ENCODE data around the gene BCL2. TPM values are rescaled to one million over a fixed set of nuclear protein-coding genes. Genes with fewer than 3 reads are reported as not detected.

Gene BCL2
- total and polyA plus RNA-seq, 4 donors, result 2.6 to 25.4 (median 14.0) TPM

- Histone ChIP-seq H3K27me3 (ENCODE audit: control insufficient read depth in 1 of 2, insufficient read depth in 2 of 2, low read length in 1 of 2) (no peaks in the 10 kb centered on the region), H3K4me3 (ENCODE audit: low read length in 2 of 2) (no peak overlapping the region), H3K27ac (ENCODE audit: low read depth in 1 of 2, low read length in 2 of 2) (no peak overlapping the region), H3K4me1 (ENCODE audit: control insufficient read depth in 1 of 2, insufficient read depth in 2 of 2, low read length in 2 of 2) (peaks cover 1 to 6% of the 10 kb centered on the region in 2 donors), H3K9me3 (ENCODE audit: control insufficient read depth, low read length) (no peaks in the 10 kb centered on the region), H3K36me3 (ENCODE audit: control insufficient read depth in 1 of 2, insufficient read depth in 2 of 2, low read length in 1 of 2) (no peaks in the 10 kb centered on the region)
- 69 to 81% methylated on average over 7 of the region's 7 CpGs for WGBS, 2 donors
- ATAC-seq (ENCODE audit: low FRiP score) (no peak), DNase-seq (no peak)
- intact Hi-C loops (cut with DNase I), result loop anchor here (5.0 kb wide), 3 partner anchors 60 to 115 kb away; no protein-coding TSS in a partner anchor
These were observed 172.7 kb downstream of the BCL2 start for GRCh38 chr18:63146828-63147409.

DNA sequence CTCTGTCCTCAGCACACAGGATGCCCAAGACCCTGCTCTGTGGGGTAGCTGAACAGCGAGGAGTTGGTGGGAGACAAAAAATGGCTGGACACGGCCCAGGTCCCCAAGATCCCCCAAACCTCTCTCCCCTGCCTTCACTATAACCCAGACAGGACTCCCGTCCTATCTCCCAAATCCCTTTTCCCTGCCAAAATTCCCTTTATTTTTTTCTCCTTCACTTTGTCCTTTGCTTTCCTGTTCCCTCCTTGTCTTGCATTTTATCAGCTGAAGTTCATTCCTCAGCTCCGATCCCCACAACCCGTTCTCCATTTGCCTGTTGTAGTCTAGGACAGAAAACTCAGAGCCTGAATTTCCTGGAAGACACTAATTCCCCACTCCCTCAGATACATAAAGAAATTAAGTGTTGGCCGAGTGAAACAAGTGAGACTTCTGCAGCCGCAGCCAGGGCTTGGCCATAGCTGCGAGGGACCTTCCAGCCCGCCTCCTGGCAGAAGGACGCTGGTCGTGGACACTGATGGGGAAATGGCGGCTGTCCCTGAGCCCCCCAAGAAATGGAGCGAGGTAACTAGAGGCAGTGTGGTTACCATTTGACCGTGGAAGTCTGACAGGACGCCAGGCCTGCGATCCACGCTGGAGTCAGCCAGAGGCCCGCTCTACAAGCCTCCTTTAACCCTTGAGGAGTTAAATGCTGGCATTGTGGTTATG is 173.6 kb downstream of the BCL2 start:
- DNase-seq (no peak), ATAC-seq (ENCODE audit: low FRiP score) (peak; percentile 44)
- Histone ChIP-seq H3K9me3 (ENCODE audit: control insufficient read depth, low read length) (no peaks in the 10 kb centered on the region), H3K36me3 (ENCODE audit: control insufficient read depth in 1 of 2, insufficient read depth in 2 of 2, low read length in 1 of 2) (no peaks in the 10 kb centered on the region), H3K4me1 (ENCODE audit: control insufficient read depth in 1 of 2, insufficient read depth in 2 of 2, low read length in 2 of 2) (peaks cover 1 to 3% of the 10 kb centered on the region in 2 donors), H3K27ac (ENCODE audit: low read depth in 1 of 2, low read length in 2 of 2) (peak overlapping the region in 1 of 2 donors; percentile 48), H3K4me3 (ENCODE audit: low read length in 2 of 2) (no peak overlapping the region), H3K27me3 (ENCODE audit: control insufficient read depth in 1 of 2, insufficient read depth in 2 of 2, low read length in 1 of 2) (no peaks in the 10 kb centered on the region)
- WGBS, 2 donors, result 14 to 20% methylated on average over 18 of the region's 18 CpGs
- intact Hi-C loops (cut with DNase I), result loop anchor here (5.0 kb wide), 3 partner anchors 61 to 116 kb away; no protein-coding TSS in a partner anchor

DNA sequence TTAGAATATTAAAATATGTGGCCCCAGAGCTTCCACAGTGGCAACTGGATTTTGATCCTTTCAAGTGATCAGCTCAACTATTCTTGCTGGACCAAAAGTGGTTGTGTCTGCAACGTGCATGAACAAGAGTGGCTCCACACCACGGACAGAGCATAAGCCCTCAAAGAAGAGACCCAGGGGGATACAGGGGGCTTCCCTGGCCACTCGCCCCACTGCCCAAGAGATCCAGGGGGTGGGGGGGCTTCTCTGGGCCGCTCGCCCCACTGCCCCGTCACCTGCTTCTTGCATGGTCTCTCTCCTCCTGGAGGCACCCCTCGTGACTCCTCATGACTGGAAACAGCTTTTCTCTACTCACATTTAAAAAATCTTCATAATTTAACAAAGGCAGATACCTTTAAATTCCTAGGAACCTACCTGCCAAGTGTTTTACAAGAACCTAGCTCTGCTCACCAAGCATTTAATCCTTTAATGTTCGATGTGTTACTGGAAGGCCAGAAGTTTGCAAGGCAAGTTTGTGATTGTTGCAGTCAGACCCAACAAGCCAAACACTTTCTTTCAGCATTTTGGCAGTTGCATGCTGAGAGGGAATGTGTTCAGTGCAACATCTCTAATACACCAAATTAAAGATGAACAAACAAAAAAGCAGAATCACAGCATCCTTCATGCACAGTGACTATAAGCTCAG is 174.3 kb downstream of the BCL2 start:
- WGBS, 2 donors, result 48 to 69% methylated on average over 8 of the region's 8 CpGs
- ATAC-seq (ENCODE audit: low FRiP score) (no peak), DNase-seq (no peak)
- no peaks in the 10 kb centered on the region for H3K27me3 ChIP-seq (ENCODE audit: control insufficient read depth in 1 of 2, insufficient read depth in 2 of 2, low read length in 1 of 2)
- H3K9me3 ChIP-seq (ENCODE audit: control insufficient read depth, low read length), result no peaks in the 10 kb centered on the region
- H3K4me3 ChIP-seq (ENCODE audit: low read length in 2 of 2), result no peak overlapping the region
- peak overlapping the region in 1 of 2 donors; percentile 48 for H3K27ac ChIP-seq (ENCODE audit: low read depth in 1 of 2, low read length in 2 of 2)
- no peaks in the 10 kb centered on the region for H3K36me3 ChIP-seq (ENCODE audit: control insufficient read depth in 1 of 2, insufficient read depth in 2 of 2, low read length in 1 of 2)
- intact Hi-C loops (cut with DNase I), result loop anchor here (5.0 kb wide), 3 partner anchors 62 to 117 kb away; no protein-coding TSS in a partner anchor
- peaks cover 1 to 3% of the 10 kb centered on the region in 2 donors for H3K4me1 ChIP-seq (ENCODE audit: control insufficient read depth in 1 of 2, insufficient read depth in 2 of 2, low read length in 2 of 2)

DNA sequence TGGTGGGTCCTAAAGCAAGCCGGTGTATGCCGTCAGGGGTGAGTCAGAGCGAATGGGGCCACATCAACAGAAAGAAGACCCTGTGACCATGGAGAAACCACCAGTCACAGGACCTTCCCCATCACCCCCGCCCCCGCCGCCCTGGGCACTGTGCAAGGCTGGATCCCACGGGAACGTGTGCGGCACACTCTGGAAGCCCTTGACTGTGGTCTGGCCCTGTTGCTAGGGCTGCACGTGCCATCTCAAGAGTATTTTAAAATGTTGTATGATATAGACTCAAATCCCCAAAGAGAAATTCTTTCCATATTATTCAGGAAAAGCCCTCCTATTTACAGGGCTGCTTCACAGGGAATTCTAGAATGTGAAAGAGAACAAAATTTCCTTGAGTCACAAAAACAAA is 174.8 kb downstream of the BCL2 start:
- WGBS, 2 donors, result 42 to 52% methylated on average over 10 of the region's 10 CpGs
- no peak overlapping the region for H3K4me3 ChIP-seq (ENCODE audit: low read length in 2 of 2)
- DNase-seq (peak in 1 of 2 donors; percentile 85), ATAC-seq (ENCODE audit: low FRiP score) (peak; percentile 66)
- H3K36me3 ChIP-seq (ENCODE audit: control insufficient read depth in 1 of 2, insufficient read depth in 2 of 2, low read length in 1 of 2), result no peaks in the 10 kb centered on the region
- no peaks in the 10 kb centered on the region for H3K9me3 ChIP-seq (ENCODE audit: control insufficient read depth, low read length)
- H3K27me3 ChIP-seq (ENCODE audit: control insufficient read depth in 1 of 2, insufficient read depth in 2 of 2, low read length in 1 of 2), result no peaks in the 10 kb centered on the region
- H3K4me1 ChIP-seq (ENCODE audit: control insufficient read depth in 1 of 2, insufficient read depth in 2 of 2, low read length in 2 of 2), result peaks cover 1 to 3% of the 10 kb centered on the region in 2 donors
- intact Hi-C loops (cut with DNase I), result loop anchor here (5.0 kb wide), 3 partner anchors 63 to 118 kb away; no protein-coding TSS in a partner anchor
- H3K27ac ChIP-seq (ENCODE audit: low read depth in 1 of 2, low read length in 2 of 2), result no peak overlapping the region

- WGBS, 2 donors, result 92 to 93% methylated on average over 11 of the region's 11 CpGs
- no peak for ATAC-seq (ENCODE audit: low FRiP score)
- H3K27ac ChIP-seq (ENCODE audit: low read depth in 1 of 2, low read length in 2 of 2), result no peak overlapping the region
- H3K27me3 ChIP-seq (ENCODE audit: control insufficient read depth in 1 of 2, insufficient read depth in 2 of 2, low read length in 1 of 2), result no peaks in the 10 kb centered on the region
- H3K4me3 ChIP-seq (ENCODE audit: low read length in 2 of 2), result no peak overlapping the region
- peaks cover 1 to 3% of the 10 kb centered on the region in 2 donors for H3K4me1 ChIP-seq (ENCODE audit: control insufficient read depth in 1 of 2, insufficient read depth in 2 of 2, low read length in 2 of 2)
- intact Hi-C loops (cut with DNase I), result loop anchor here in 1 of 2 donors (5.0 kb wide), 1 partner anchor 94 kb away; no protein-coding TSS in a partner anchor
- DNase-seq, result no peak
- H3K36me3 ChIP-seq (ENCODE audit: control insufficient read depth in 1 of 2, insufficient read depth in 2 of 2, low read length in 1 of 2), result no peaks in the 10 kb centered on the region
- no peaks in the 10 kb centered on the region for H3K9me3 ChIP-seq (ENCODE audit: control insufficient read depth, low read length)
These were observed 176.2 kb downstream of the BCL2 start for GRCh38 chr18:63143330-63143771.

- intact Hi-C loops (cut with DNase I), result loop anchor here in 1 of 2 donors (5.0 kb wide), 1 partner anchor 95 kb away; no protein-coding TSS in a partner anchor
- Histone ChIP-seq H3K9me3 (ENCODE audit: control insufficient read depth, low read length) (no peaks in the 10 kb centered on the region), H3K4me3 (ENCODE audit: low read length in 2 of 2) (no peak overlapping the region), H3K4me1 (ENCODE audit: control insufficient read depth in 1 of 2, insufficient read depth in 2 of 2, low read length in 2 of 2) (peaks cover 1 to 3% of the 10 kb centered on the region in 2 donors), H3K36me3 (ENCODE audit: control insufficient read depth in 1 of 2, insufficient read depth in 2 of 2, low read length in 1 of 2) (no peaks in the 10 kb centered on the region), H3K27me3 (ENCODE audit: control insufficient read depth in 1 of 2, insufficient read depth in 2 of 2, low read length in 1 of 2) (no peaks in the 10 kb centered on the region), H3K27ac (ENCODE audit: low read depth in 1 of 2, low read length in 2 of 2) (no peak overlapping the region)
- 93 to 94% methylated on average over 9 of the region's 9 CpGs for WGBS, 2 donors
- DNase-seq (no peak), ATAC-seq (ENCODE audit: low FRiP score) (no peak)
These were observed 176.9 kb downstream of the BCL2 start for GRCh38 chr18:63142594-63143225.

DNA sequence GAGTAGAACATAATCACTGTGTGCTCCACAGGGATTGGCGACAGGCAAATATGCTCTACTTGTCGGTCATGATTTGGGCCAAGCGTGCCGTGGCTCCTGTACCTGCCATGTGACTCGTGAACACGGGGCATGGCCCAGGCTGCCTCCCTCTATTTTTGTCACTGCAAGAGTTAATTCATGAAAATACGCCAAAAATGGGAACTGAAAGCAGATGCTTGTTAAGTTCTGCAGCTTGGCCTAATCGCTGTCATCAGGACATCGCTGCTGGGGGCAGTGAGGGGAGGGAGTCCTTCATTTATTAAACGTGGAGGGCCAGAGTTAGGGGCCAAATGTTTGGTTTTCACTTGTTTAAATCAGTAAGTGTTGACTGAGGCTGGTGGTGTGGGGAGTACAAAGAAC is 177.8 kb downstream of the BCL2 start:
- H3K36me3 ChIP-seq (ENCODE audit: control insufficient read depth in 1 of 2, insufficient read depth in 2 of 2, low read length in 1 of 2), result no peaks in the 10 kb centered on the region
- no peak for ATAC-seq (ENCODE audit: low FRiP score)
- intact Hi-C loops (cut with DNase I), result loop anchor here in 1 of 2 donors (5.0 kb wide), 1 partner anchor 96 kb away; no protein-coding TSS in a partner anchor
- 84% methylated on average over 10 of the region's 10 CpGs for WGBS, 2 donors
- peaks cover 0 to 3% of the 10 kb centered on the region in 2 donors for H3K4me1 ChIP-seq (ENCODE audit: control insufficient read depth in 1 of 2, insufficient read depth in 2 of 2, low read length in 2 of 2)
- H3K27me3 ChIP-seq (ENCODE audit: control insufficient read depth in 1 of 2, insufficient read depth in 2 of 2, low read length in 1 of 2), result no peaks in the 10 kb centered on the region
- DNase-seq, result no peak
- no peak overlapping the region for H3K27ac ChIP-seq (ENCODE audit: low read depth in 1 of 2, low read length in 2 of 2)
- H3K9me3 ChIP-seq (ENCODE audit: control insufficient read depth, low read length), result no peaks in the 10 kb centered on the region
- no peak overlapping the region for H3K4me3 ChIP-seq (ENCODE audit: low read length in 2 of 2)

All from aorta (tissue), 5 donors.